GM23248 (cell line): ENCODE results near the gene RELB. TPM values are rescaled to one million over a fixed set of nuclear protein-coding genes. Genes with fewer than 3 reads are reported as not detected.

ENCODE experiments used
- DNase-seq: peaks from one replicate; pipeline ENCODE4 v3.0.0-alpha.2; 2015
- H2AFZ ChIP-seq: fragments of 200-600 bp; sonication (generic); 2 replicates; pipeline ENCODE4 v1.6.1; 2016; ENCODE audit warnings: antibody characterized with exemption
- H3F3A ChIP-seq: fragments of 200-600 bp; sonication (generic); 2 replicates; pipeline ENCODE4 v1.6.1; 2016; ENCODE audit warnings: mild to moderate bottlenecking, antibody characterized with exemption, mixed run types; ENCODE audit not compliant: insufficient read depth
- H3K27ac ChIP-seq: fragments of 200-600 bp; sonication (generic); 2 replicates; pipeline ENCODE4 v1.5.1; 2016; ENCODE audit warnings: mild to moderate bottlenecking
- H3K27me3 ChIP-seq: fragments of 200-600 bp; sonication (generic); replicated peaks from 2 replicates; pipeline ENCODE4 v1.6.1; 2016; ENCODE audit warnings: mild to moderate bottlenecking; ENCODE audit not compliant: insufficient read depth
- H3K36me3 ChIP-seq: fragments of 200-600 bp; sonication (generic); 2 replicates; pipeline ENCODE4 v1.6.1; 2016; ENCODE audit warnings: low read depth, mild to moderate bottlenecking
- H3K4me1 ChIP-seq: fragments of 200-600 bp; sonication (generic); 2 replicates; pipeline ENCODE4 v1.6.1; 2016; ENCODE audit warnings: mild to moderate bottlenecking; ENCODE audit not compliant: insufficient read depth
- H3K4me2 ChIP-seq: fragments of 200-600 bp; sonication (generic); one replicate; pipeline ENCODE4 v1.6.1; 2016; ENCODE audit warnings: mild to moderate bottlenecking; ENCODE audit not compliant: unreplicated experiment
- H3K4me3 ChIP-seq: fragments of 200-600 bp; sonication (generic); 2 replicates; pipeline ENCODE4 v1.5.1; 2016; ENCODE audit warnings: mild to moderate bottlenecking
- H3K79me2 ChIP-seq: fragments of 200-600 bp; sonication (generic); 2 replicates; pipeline ENCODE4 v1.6.1; 2016; ENCODE audit warnings: mild to moderate bottlenecking; ENCODE audit not compliant: insufficient read depth
- H3K9ac ChIP-seq: fragments of 200-600 bp; sonication (generic); 2 replicates; pipeline ENCODE4 v1.6.1; 2016; ENCODE audit warnings: mild to moderate bottlenecking
- H3K9me2 ChIP-seq: fragments of 200-600 bp; sonication (generic); 2 replicates; pipeline ENCODE4 v1.6.1; 2016; ENCODE audit warnings: mixed run types, mild to moderate bottlenecking, moderate library complexity; ENCODE audit not compliant: insufficient read depth
- H3K9me3 ChIP-seq: fragments of 200-600 bp; sonication (generic); one replicate; pipeline ENCODE4 v1.6.1; 2017; ENCODE audit warnings: low read depth
- H4K20me1 ChIP-seq: fragments of 200-600 bp; sonication (generic); 2 replicates; pipeline ENCODE4 v1.6.0; 2016; ENCODE audit not compliant: insufficient read depth
- EZH2 ChIP-seq: fragments of 200-600 bp; sonication (generic); IDR thresholded peaks from 2 replicates; pipeline ENCODE4 v1.6.1; 2018; ENCODE audit warnings: antibody characterized with exemption, mild to moderate bottlenecking; ENCODE audit not compliant: insufficient read depth, poor library complexity, severe bottlenecking
- EZH2phosphoT487 ChIP-seq: fragments of 200-600 bp; sonication (generic); IDR thresholded peaks from 2 replicates; pipeline ENCODE4 v1.6.1; 2018; ENCODE audit warnings: antibody characterized with exemption, moderate library complexity, mild to moderate bottlenecking, low read depth; ENCODE audit not compliant: insufficient read depth
- WGBS, 2 experiments: methylation state at CpG; one replicate each; pipeline ENCODE4 v1.1.6; 2015 to 2017; ENCODE audit warnings: low lambda C conversion rate in 2 of 2, low coverage in 1 of 2; ENCODE audit errors: missing lambda C conversion rate in 2 of 2; 5-methylcytosine and 5-hydroxymethylcytosine counted together
- in situ Hi-C: fragments of 300-500 bp; cut with MboI; formaldehyde crosslinking; loops from 2 replicates; pipeline ENCODE4 v1.15.0; 2020
- polyA plus RNA-seq: library from polyadenylated mRNA; unstranded; fragments of >200 nt; fragmentation: Nextera tagmentation; extraction: Ambion mirVana; gene quantifications from 2 replicates; pipeline ENCODE4 v1.2.1, GENCODE V29; 2016
- total RNA-seq: library from RNA; depleted of rRNA; stranded (reverse); fragments of >200 nt; shearing (Covaris generic); gene quantifications from 2 replicates; pipeline ENCODE4 v1.2.3, GENCODE V29; 2014

The RELB gene
- total and polyA plus RNA-seq, 2 experiments from 2014 or later, result 10.0 to 12.5 TPM

DNA sequence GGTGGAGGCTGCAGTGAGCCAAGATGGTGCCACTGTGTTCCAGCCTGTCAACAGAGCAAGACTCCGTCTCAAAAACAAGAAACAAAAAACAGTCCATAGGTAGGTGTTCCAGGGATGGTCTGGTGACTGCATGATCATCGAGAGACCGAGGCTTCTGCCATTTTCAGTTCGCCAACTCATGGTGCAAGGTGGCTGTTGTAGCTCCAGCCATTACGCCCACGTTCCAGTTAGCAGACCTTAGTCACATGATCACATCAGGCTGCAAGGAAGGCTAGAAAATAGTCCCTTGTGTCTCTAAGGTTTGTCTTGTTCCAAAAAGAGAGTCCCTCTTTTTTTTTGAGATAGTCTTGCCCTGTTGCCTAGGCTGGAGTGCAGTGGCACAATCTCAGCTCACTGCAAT, 34.5 kb downstream of the RELB start:
- no peak overlapping the region for H3K27ac ChIP-seq
- H3K9me3 ChIP-seq, result no peaks in the 10 kb centered on the region
- no peak overlapping the region for H2AFZ ChIP-seq
- H3K4me1 ChIP-seq, result peaks cover 8% of the 10 kb centered on the region
- TF ChIP-seq EZH2phosphoT487, result no peak
- TF ChIP-seq EZH2, result no peak
- H3F3A ChIP-seq, result peaks cover 13% of the 10 kb centered on the region
- no peak overlapping the region for H3K9ac ChIP-seq
- H4K20me1 ChIP-seq, result peaks cover 8% of the 10 kb centered on the region; the same call in 1 of the 2 replicates
- 0 out of 2 replicates have a peak, but pooled peaks cover 9% of the 10 kb centered on the region for H3K36me3 ChIP-seq
- DNase-seq, result no peak
- no peak overlapping the region for H3K4me3 ChIP-seq
- H3K27me3 ChIP-seq, result no peaks in the 10 kb centered on the region
- in situ Hi-C loops, result no loop called here
- WGBS, 2 experiments, result 84 to 90% methylated on average over 6 of the region's 6 CpGs
- H3K9me2 ChIP-seq, result no peaks in the 10 kb centered on the region
- peaks cover 16% of the 10 kb centered on the region for H3K79me2 ChIP-seq
- no peak overlapping the region for H3K4me2 ChIP-seq

DNA sequence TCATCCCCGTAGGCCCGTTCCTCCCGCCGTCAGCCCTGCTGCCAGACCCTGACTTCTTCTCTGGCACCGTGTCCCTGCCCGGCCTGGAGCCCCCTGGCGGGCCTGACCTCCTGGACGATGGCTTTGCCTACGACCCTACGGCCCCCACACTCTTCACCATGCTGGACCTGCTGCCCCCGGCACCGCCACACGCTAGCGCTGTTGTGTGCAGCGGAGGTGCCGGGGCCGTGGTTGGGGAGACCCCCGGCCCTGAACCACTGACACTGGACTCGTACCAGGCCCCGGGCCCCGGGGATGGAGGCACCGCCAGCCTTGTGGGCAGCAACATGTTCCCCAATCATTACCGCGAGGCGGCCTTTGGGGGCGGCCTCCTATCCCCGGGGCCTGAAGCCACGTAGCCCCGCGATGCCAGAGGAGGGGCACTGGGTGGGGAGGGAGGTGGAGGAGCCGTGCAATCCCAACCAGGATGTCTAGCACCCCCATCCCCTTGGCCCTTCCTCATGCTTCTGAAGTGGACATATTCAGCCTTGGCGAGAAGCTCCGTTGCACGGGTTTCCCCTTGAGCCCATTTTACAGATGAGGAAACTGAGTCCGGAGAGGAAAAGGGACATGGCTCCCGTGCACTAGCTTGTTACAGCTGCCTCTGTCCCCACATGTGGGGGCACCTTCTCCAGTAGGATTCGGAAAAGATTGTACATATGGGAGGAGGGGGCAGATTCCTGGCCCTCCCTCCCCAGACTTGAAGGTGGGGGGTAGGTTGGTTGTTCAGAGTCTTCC, 36.3 kb downstream of the RELB start:
- DNase-seq, result no peak
- Histone ChIP-seq H3K4me2 (no peak overlapping the region), H3K9me3 (no peaks in the 10 kb centered on the region), H3K4me3 (no peak overlapping the region), H3K9ac (no peak overlapping the region), H3K27me3 (no peaks in the 10 kb centered on the region), H4K20me1 (peaks cover 8% of the 10 kb centered on the region; the same call in 1 of the 2 replicates), H3F3A (peaks cover 13% of the 10 kb centered on the region), H2AFZ (no peak overlapping the region), H3K9me2 (no peaks in the 10 kb centered on the region), H3K36me3 (peaks cover 17% of the 10 kb centered on the region; the same call in 1 of the 2 replicates), H3K79me2 (peaks cover 34% of the 10 kb centered on the region), H3K4me1 (peaks cover 8% of the 10 kb centered on the region), H3K27ac (no peak overlapping the region)
- in situ Hi-C loops, result no loop called here
- TF ChIP-seq EZH2 (no peak), EZH2phosphoT487 (no peak)
- 84 to 88% methylated on average over 31 to 37 of the region's 37 CpGs for WGBS, 2 experiments

DNA sequence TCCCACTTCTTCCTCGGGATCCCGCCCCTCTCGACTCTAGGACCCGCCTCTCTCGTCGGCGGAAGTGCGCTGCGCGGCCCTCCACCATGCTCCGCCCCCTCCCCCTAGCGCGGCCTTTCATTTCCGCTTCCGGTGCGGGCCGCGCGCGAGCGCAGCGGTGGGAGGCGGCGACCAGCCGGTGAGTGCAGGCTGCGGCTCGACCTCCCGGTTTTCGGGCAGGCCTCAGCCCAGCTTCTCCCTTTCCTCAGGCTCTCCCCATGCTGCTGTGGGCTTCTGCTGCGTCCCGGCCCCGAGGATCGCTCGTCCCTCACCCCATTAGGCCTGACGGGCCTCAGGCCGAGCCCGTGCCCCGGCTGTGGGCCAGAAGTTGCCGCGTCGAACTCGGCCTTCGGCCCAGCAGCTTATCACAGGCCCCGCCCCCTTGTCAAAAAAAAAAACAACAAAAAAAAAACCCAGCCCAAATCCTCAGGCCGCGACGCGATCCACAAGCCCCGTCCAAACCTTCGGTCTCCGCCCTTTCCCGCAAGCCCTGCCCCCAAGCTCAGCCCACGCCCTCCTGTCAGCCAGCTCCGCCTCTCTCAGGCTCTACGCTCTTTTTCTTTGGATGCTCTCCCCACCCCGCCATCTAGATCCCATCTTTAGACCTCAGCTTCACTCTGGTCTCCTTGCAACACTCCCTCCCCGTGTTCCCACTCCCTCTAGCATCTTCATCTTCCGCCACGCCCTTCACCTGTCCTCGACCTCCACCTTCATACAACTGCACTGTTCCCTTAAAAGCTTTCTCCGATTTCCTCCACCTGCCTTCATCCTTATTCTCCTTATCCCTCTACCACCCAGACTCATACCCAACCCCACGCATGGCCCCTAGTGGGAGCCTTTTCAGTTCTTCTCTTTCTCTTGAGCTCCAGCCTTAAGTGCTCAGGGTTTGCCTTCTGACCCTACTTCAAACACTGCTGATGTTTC, 37.9 kb downstream of the RELB start, which contains the start of gene CLASRP:
Gene CLASRP, plus strand, starts transcription at position 115 of the 963 bp plus-strand sequence. CDS start 1,168 bp downstream, outside the sequence.
- H3K9ac ChIP-seq, result peak within 1 kb of the TSS; percentile 98
- no peaks in the 10 kb centered on the region for H3K27me3 ChIP-seq
- H3K36me3 ChIP-seq, result peaks cover 22% of the 10 kb centered on the region; the same call in 1 of the 2 replicates
- H3K4me1 ChIP-seq, result peaks cover 8% of the 10 kb centered on the region
- peak; percentile 98 for DNase-seq
- peaks cover 8% of the 10 kb centered on the region; the same call in 1 of the 2 replicates for H4K20me1 ChIP-seq
- H3F3A ChIP-seq, result peaks cover 13% of the 10 kb centered on the region
- peak within 1 kb of the TSS; percentile 79 for H2AFZ ChIP-seq
- H3K27ac ChIP-seq, result peak within 1 kb of the TSS; percentile 97
- H3K79me2 ChIP-seq, result peaks cover 51% of the 10 kb centered on the region
- no peaks in the 10 kb centered on the region for H3K9me3 ChIP-seq
- no peaks in the 10 kb centered on the region for H3K9me2 ChIP-seq
- peak within 1 kb of the TSS; percentile 99 for H3K4me2 ChIP-seq
- no peak for TF ChIP-seq EZH2phosphoT487
- WGBS, 2 experiments, result 2% methylated on average over 47 to 62 of the region's 62 CpGs
- in situ Hi-C loops, result no loop called here
- H3K4me3 ChIP-seq, result peak within 1 kb of the TSS; percentile 93

DNA sequence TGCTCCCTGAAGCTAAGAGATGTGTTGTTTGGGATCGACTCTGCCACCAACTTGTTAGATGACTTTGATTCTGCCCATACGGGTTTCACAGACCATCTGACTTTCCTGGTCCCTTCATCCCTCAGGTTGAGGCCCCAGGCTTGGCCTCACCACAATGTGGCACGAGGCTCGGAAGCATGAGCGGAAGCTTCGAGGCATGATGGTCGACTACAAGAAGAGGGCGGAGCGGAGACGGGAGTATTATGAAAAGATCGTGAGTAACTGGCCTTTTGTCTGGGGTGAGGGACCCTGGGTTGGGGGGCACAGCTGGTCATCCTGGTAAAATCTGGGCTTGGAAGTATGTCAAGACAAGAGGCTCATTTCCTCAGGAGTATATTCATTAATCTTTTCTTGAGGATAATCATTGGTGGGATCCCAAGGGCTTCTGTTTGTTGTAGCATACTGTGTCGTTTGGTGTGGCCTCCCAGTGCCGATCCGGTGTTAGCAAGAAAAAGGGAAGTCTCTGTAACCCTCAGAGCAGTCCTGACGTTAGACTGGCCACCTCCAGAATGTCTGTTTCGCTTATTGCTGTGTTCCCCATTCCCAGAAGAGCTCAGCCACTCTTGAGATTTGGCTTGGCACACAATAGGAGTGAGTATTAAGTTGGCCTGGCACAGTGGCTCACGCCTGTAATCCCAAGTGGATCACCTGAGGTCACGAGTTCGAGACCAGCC, 39.0 kb downstream of the RELB start:
- H3K9ac ChIP-seq, result peak overlapping the region; percentile 98
- peaks cover 8% of the 10 kb centered on the region; the same call in 1 of the 2 replicates for H4K20me1 ChIP-seq
- H3K79me2 ChIP-seq, result peaks cover 61% of the 10 kb centered on the region
- WGBS, 2 experiments, result 82 to 85% methylated on average over 19 of the region's 19 CpGs
- in situ Hi-C loops, result no loop called here
- peaks cover 8% of the 10 kb centered on the region for H3K4me1 ChIP-seq
- H3K27me3 ChIP-seq, result no peaks in the 10 kb centered on the region
- no peak for DNase-seq
- peaks cover 22% of the 10 kb centered on the region; the same call in 1 of the 2 replicates for H3K36me3 ChIP-seq
- TF ChIP-seq EZH2phosphoT487 (no peak), EZH2 (no peak)
- H3K9me3 ChIP-seq, result no peaks in the 10 kb centered on the region
- peak overlapping the region; percentile 93 for H3K4me3 ChIP-seq
- H3K27ac ChIP-seq, result no peak overlapping the region
- H3K9me2 ChIP-seq, result no peaks in the 10 kb centered on the region
- peak overlapping the region; percentile 99 for H3K4me2 ChIP-seq
- H3F3A ChIP-seq, result peaks cover 13% of the 10 kb centered on the region
- H2AFZ ChIP-seq, result no peak overlapping the region
